ENCODE measurements around the gene WDR54. TPM values are rescaled to one million over a fixed set of nuclear protein-coding genes. Genes with fewer than 3 reads are reported as not detected.

WDR54 gene
- total and polyA plus RNA-seq, 10 of the 15 experiments (the other 5 are each of a cell fraction or from before 2014, with no cell fraction given): 38.2 to 116 (median 89.1) TPM

GRCh38 chr2:74454654-74455511 is 33.4 kb downstream of the WDR54 start, which contains the start of gene INO80B (continued):
- no peak for TF ChIP-seq ZNF687 (IDR thresholded peaks at IDR 0.05)
- TF ChIP-seq CREB1 (IDR thresholded peaks at IDR 0.05; ENCODE audit: low read depth): peak; percentile 81
- TF ChIP-seq PRDM15 (CRISPR knock-in tag; IDR thresholded peaks at IDR 0.05): no peak
- TF ChIP-seq FOS (IDR thresholded peaks at IDR 0.05; ENCODE audit: borderline replicate concordance, extremely low read depth, insufficient read length): no peak
- no peak for TF ChIP-seq ZNF274 (IDR thresholded peaks at IDR 0.05; ENCODE audit: insufficient read depth, insufficient read length)
- peak; percentile 99 for TF ChIP-seq YY1 (IDR thresholded peaks at IDR 0.05; ENCODE audit: low read depth, low read length)
- no peak for TF ChIP-seq CBX3 (IDR thresholded peaks at IDR 0.05; ENCODE audit: borderline replicate concordance, low read depth)
- peak; percentile 94 for TF ChIP-seq ZBTB11 (CRISPR knock-in tag; IDR thresholded peaks at IDR 0.05)
- TF ChIP-seq IKZF1 (conservative IDR thresholded peaks at IDR 0.05): peak; percentile 98
- no peak for TF ChIP-seq JUND (IDR thresholded peaks at IDR 0.05; ENCODE audit: low read depth, low read length)
- 0 out of 2 replicates have a peak, but pooled peaks have one; percentile 56 for TF ChIP-seq MEF2A (IDR thresholded peaks at IDR 0.05; ENCODE audit: insufficient read depth, low read depth, low read length)
- no peak for TF ChIP-seq E2F4 (IDR thresholded peaks at IDR 0.05; ENCODE audit: low read depth, low read length)
- TF ChIP-seq NR2F1 (conservative IDR thresholded peaks at IDR 0.05): peak; percentile 39; the same call in 1 of the 2 replicates
- TF ChIP-seq RELB (IDR thresholded peaks at IDR 0.05; ENCODE audit: low read depth): peak; percentile 94

Data from GM12878 (cell line).